Gastrocnemius medialis (tissue), 4 donors: ENCODE measurements around the gene FCHSD2. TPM values are rescaled to one million over a fixed set of nuclear protein-coding genes. Genes with fewer than 3 reads are reported as not detected.
A peak's percentile ranks its signal among the peaks of the same experiment; 100 is the strongest.

Source experiments
- ATAC-seq, 2 donors: fragments of 150-250 bp; one replicate each; pipeline ENCODE4 v1.9.1; 2016
- DNase-seq, 2 donors: peaks; one replicate each; pipeline ENCODE4 v3.0.0-alpha.2; 2019
- H3K27ac ChIP-seq, 4 donors: fragments of 200-600 bp; sonication (generic); 1 replicate in 1 of 4; 2 replicates in 3 of 4; pipeline ENCODE4 v1.5.1; 2016 to 2018; ENCODE audit warnings: mild to moderate bottlenecking in 2 of 4, moderate library complexity in 1 of 4
- H3K27me3 ChIP-seq, 3 donors: fragments of 200-600 bp; sonication (generic) in 2 of 3; 1 replicate in 1 of 3; 2 replicates in 2 of 3; pipeline versions ENCODE4 v1.5.1 to v1.6.0; 2016 to 2019; ENCODE audit warnings: mild to moderate bottlenecking in 1 of 3, moderate library complexity in 1 of 3
- H3K36me3 ChIP-seq, 2 donors: fragments of 200-600 bp; sonication (generic) in 1 of 2; one replicate each; pipeline ENCODE4 v1.5.1; 2017 to 2018
- H3K4me1 ChIP-seq, 2 donors: fragments of 200-600 bp; sonication (generic) in 1 of 2; one replicate each; pipeline ENCODE4 v1.5.1; 2016 to 2017; ENCODE audit warnings: mild to moderate bottlenecking in 2 of 2
- H3K4me3 ChIP-seq, 4 donors: fragments of 200-600 bp; sonication (generic) in 3 of 4; 1 replicate in 1 of 4; 2 replicates in 3 of 4; pipeline ENCODE4 v1.5.1; 2016 to 2019; ENCODE audit warnings: mild to moderate bottlenecking in 2 of 4
- H3K9me3 ChIP-seq, 3 donors: fragments of 200-600 bp; sonication (generic) in 2 of 3; 1 replicate in 1 of 3; 2 replicates in 2 of 3; pipeline ENCODE4 v1.5.1; 2016 to 2019
- CTCF ChIP-seq, 5 experiments: fragments of 450-650 bp in 3 of 5; fragments of 200-600 bp in 2 of 5; sonication (generic) in 2 of 5; IDR thresholded peaks in 4 of 5; conservative IDR thresholded peaks in 1 of 5; 1 replicate in 4 of 5; 2 replicates in 1 of 5; pipeline ENCODE4 v1.5.1; 2016 to 2019; ENCODE audit warnings: antibody characterized with exemption in 5 of 5, mild to moderate bottlenecking in 3 of 5, moderate library complexity in 3 of 5
- POLR2A ChIP-seq, 2 donors: fragments of 450-650 bp; IDR thresholded peaks; one replicate each; pipeline ENCODE4 v1.6.1; 2017; ENCODE audit warnings: antibody characterized with exemption in 2 of 2, mild to moderate bottlenecking in 2 of 2, moderate library complexity in 2 of 2
- in situ Hi-C, 4 donors: fragments of 200-750 bp; cut with MboI; loops; one replicate each; pipeline versions ENCODE4 v1.15.0 to v1.8.0; 2017; ENCODE audit warnings: low sequenced_read_pairs in 4 of 4
- intact Hi-C: fragments of 100-400 bp; cut with DNase I; formaldehyde crosslinking; loops from one replicate; pipeline ENCODE4 v1.15.1; 2023; ENCODE audit warnings: low total_unique reads
- total RNA-seq, 4 donors: library from RNA; depleted of rRNA; stranded (reverse); fragments of >200 nt; gene quantifications; one replicate each; pipeline versions ENCODE4 v1.1.0 to v1.2.3, GENCODE V29; 2016

FCHSD2 gene
- total RNA-seq, 4 donors from 2014 or later: 5.6 to 10.0 (median 8.0) TPM

DNA sequence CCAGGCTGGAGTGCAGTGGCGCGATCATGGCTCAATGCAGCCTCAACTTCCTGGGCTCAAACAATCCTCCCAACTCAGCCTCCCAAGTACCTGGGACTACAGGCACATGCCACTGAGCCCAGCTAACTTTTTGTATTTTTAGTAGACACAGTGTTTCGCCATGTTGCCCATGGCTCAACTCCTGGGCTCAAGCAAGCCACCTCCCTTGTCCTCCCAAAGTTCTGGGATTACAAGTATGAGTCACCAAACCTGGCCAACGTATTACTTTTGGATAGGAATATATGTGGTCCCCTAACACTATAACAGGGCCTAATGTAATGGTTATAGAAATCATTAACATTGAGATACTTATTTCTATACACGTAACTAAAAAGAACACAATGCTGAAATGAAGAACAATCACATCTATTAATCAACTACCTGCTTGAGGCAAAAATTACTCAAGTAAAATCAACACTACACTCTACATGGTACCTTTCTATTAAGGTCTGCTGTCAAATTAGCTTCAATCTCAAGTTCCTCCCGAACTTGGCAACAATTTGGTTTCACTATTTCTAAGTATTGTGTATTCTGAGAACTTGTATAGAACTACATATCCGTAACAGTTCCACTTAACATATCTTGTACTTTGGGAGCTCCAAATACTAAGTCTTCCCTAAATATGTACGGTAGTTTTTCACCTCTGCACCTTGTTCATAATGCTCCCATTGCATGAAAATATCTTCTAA lies 124.9 kb downstream of the FCHSD2 start:
- no peaks in the 10 kb centered on the region for H3K27me3 ChIP-seq
- TF ChIP-seq CTCF (IDR thresholded peaks at IDR 0.05 in 4 of 5, conservative IDR thresholded peaks at IDR 0.05 in 1 of 5) (no peak), POLR2A (IDR thresholded peaks at IDR 0.05) (no peak)
- no peak overlapping the region for H3K4me3 ChIP-seq
- ATAC-seq: peak in 1 of 2 donors; percentile 73
- H3K27ac ChIP-seq: no peak overlapping the region
- H3K36me3 ChIP-seq: no peaks in the 10 kb centered on the region
- H3K9me3 ChIP-seq: no peaks in the 10 kb centered on the region
- in situ Hi-C loops: no loop called here
- intact Hi-C loops: no loop called here
- no peaks in the 10 kb centered on the region for H3K4me1 ChIP-seq
- DNase-seq: peak in 1 of 2 donors; percentile 15

DNA sequence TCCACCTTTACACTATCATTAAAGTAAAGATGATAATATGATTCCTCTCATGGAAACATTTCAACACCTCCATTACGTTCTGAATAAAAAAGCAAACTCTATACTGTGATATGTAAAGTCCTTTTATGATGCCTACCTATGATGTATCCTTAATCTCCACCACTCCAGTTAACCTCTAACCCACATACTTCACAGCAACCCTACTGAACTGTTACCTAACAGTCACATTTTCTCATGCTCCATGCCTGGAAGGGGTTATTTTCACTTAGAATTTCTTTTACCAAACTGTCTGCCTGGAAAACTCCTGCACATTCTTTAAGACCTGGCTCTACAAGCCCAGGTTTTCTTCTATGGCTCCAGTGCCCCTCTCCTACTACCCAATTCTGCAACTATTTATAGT lies 129.1 kb downstream of the FCHSD2 start:
- Histone ChIP-seq H3K27ac (no peak overlapping the region), H3K4me3 (no peak overlapping the region)
- in situ Hi-C loops: no loop called here

GRCh38 chr11:73012121-73012863 lies 129.8 kb downstream of the FCHSD2 start:
- no peak overlapping the region for H3K4me3 ChIP-seq
- no peak overlapping the region for H3K27ac ChIP-seq
- no peaks in the 10 kb centered on the region for H3K4me1 ChIP-seq
- intact Hi-C loops: no loop called here
- peaks cover 0 to 7% (median 0%) of the 10 kb centered on the region in 3 donors for H3K9me3 ChIP-seq
- peaks cover 0 to 3% of the 10 kb centered on the region in 2 donors for H3K36me3 ChIP-seq
- H3K27me3 ChIP-seq: no peaks in the 10 kb centered on the region
- no peak for ATAC-seq
- TF ChIP-seq CTCF (IDR thresholded peaks at IDR 0.05 in 4 of 5, conservative IDR thresholded peaks at IDR 0.05 in 1 of 5) (no peak), POLR2A (IDR thresholded peaks at IDR 0.05) (no peak)
- DNase-seq: no peak
- in situ Hi-C loops: no loop called here

More for the DNA sequence above, 129.1 kb downstream of the FCHSD2 start:
- Histone ChIP-seq H3K36me3 (peaks cover 0 to 3% of the 10 kb centered on the region in 2 donors), H3K9me3 (peaks cover 0 to 7% (median 0%) of the 10 kb centered on the region in 3 donors), H3K4me1 (no peaks in the 10 kb centered on the region), H3K27me3 (no peaks in the 10 kb centered on the region)
- no peak for DNase-seq
- no peak for TF ChIP-seq POLR2A (IDR thresholded peaks at IDR 0.05)
- no peak for TF ChIP-seq CTCF (IDR thresholded peaks at IDR 0.05 in 4 of 5, conservative IDR thresholded peaks at IDR 0.05 in 1 of 5)
- ATAC-seq: no peak
- intact Hi-C loops: no loop called here

- TF ChIP-seq POLR2A (IDR thresholded peaks at IDR 0.05) (no peak), CTCF (IDR thresholded peaks at IDR 0.05 in 4 of 5, conservative IDR thresholded peaks at IDR 0.05 in 1 of 5) (no peak)
- Histone ChIP-seq H3K9me3 (peaks cover 0 to 7% (median 0%) of the 10 kb centered on the region in 3 donors), H3K27ac (no peak overlapping the region), H3K4me3 (no peak overlapping the region), H3K36me3 (peaks cover 0 to 3% of the 10 kb centered on the region in 2 donors), H3K27me3 (no peaks in the 10 kb centered on the region), H3K4me1 (no peaks in the 10 kb centered on the region)
- intact Hi-C loops (no loop called here), in situ Hi-C loops (no loop called here)
- no peak for ATAC-seq
- no peak for DNase-seq
Measured at GRCh38 chr11:73011126-73011817, 130.8 kb downstream of the FCHSD2 start.
